ENCODE measurements around the gene SARDH. TPM values are rescaled to one million over a fixed set of nuclear protein-coding genes. Genes with fewer than 3 reads are reported as not detected.

Gene SARDH
- total RNA-seq, 4 donors from 2014 or later: 0.39 to 2.9 (median 0.59) TPM

DNA sequence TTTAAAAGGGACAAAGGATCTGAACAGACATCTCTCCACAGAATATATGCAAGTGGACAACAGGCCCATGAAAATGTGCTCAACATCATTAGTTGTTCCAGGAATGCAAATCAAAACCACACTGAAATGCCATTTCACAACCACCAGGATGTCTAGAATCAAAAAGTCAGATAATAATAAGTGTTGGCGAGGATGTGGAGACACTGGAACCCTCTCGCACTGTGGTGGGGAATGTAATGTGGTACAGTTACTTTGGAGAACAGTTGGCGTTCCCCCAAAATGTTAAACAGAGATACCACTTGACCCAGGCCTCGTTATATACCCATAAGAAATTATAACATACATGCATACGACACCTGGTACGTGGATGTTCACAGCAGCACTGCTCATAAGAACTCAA is 38.6 kb downstream of the SARDH start:
- intact Hi-C loops (cut with DNase I; ENCODE audit: low total_unique reads): no loop called here
- in situ Hi-C loops (cut with MboI; ENCODE audit: low sequenced_read_pairs in 4 of 4): no loop called here
- Histone ChIP-seq H3K4me1 (peaks cover 0 to 3% of the 10 kb centered on the region in 2 donors), H3K4me3 (no peak overlapping the region), H3K9me3 (no peaks in the 10 kb centered on the region), H3K36me3 (no peaks in the 10 kb centered on the region), H3K27me3 (peaks cover 8 to 32% (median 25%) of the 10 kb centered on the region in 3 donors), H3K27ac (no peak overlapping the region)
- no peak for TF ChIP-seq CTCF (IDR thresholded peaks at IDR 0.05 in 4 of 5, conservative IDR thresholded peaks at IDR 0.05 in 1 of 5)
- TF ChIP-seq POLR2A (IDR thresholded peaks at IDR 0.05): no peak
- no peak for DNase-seq
- no peak for ATAC-seq

DNA sequence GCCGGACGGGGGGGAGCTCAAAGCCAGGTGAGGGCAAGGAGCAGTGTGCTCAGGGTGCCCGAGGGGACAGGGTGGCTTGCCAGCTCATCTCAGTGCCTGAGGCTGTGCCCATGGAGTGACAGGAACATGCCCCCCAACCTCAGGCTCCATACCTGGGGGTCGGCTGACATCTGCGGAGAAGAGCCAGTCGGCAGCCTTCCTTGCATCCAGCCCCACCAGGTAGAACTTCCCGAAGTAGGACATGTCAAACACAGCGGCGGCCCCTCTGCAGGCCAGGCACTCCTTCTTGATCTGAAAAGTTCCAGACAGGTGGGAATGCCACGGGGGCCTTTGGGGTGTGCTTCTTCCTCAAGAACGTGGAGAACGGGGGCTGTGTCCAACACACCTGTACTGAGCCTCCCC is 42.1 kb downstream of the SARDH start:
- Histone ChIP-seq H3K27me3 (peaks cover 0 to 8% (median 0%) of the 10 kb centered on the region in 3 donors), H3K9me3 (no peaks in the 10 kb centered on the region), H3K36me3 (no peaks in the 10 kb centered on the region), H3K4me3 (no peak overlapping the region), H3K4me1 (no peaks in the 10 kb centered on the region), H3K27ac (no peak overlapping the region)
- ATAC-seq (no peak), DNase-seq (no peak)
- in situ Hi-C loops (cut with MboI; ENCODE audit: low sequenced_read_pairs in 4 of 4): no loop called here
- TF ChIP-seq CTCF (IDR thresholded peaks at IDR 0.05 in 4 of 5, conservative IDR thresholded peaks at IDR 0.05 in 1 of 5): no peak
- intact Hi-C loops (cut with DNase I; ENCODE audit: low total_unique reads): no loop called here

- ATAC-seq (no peak), DNase-seq (no peak)
- H3K9me3 ChIP-seq: no peaks in the 10 kb centered on the region
- H3K27ac ChIP-seq: no peak overlapping the region
- in situ Hi-C loops (cut with MboI; ENCODE audit: low sequenced_read_pairs in 4 of 4) (no loop called here), intact Hi-C loops (cut with DNase I; ENCODE audit: low total_unique reads) (no loop called here)
- H3K36me3 ChIP-seq: no peaks in the 10 kb centered on the region
- no peaks in the 10 kb centered on the region for H3K4me1 ChIP-seq
- peaks cover 0 to 5% (median 0%) of the 10 kb centered on the region in 3 donors for H3K27me3 ChIP-seq
- H3K4me3 ChIP-seq: no peak overlapping the region
- TF ChIP-seq POLR2A (IDR thresholded peaks at IDR 0.05) (no peak), CTCF (IDR thresholded peaks at IDR 0.05 in 4 of 5, conservative IDR thresholded peaks at IDR 0.05 in 1 of 5) (no peak)
These were observed 43.5 kb downstream of the SARDH start for GRCh38 chr9:133694686-133695085.

DNA sequence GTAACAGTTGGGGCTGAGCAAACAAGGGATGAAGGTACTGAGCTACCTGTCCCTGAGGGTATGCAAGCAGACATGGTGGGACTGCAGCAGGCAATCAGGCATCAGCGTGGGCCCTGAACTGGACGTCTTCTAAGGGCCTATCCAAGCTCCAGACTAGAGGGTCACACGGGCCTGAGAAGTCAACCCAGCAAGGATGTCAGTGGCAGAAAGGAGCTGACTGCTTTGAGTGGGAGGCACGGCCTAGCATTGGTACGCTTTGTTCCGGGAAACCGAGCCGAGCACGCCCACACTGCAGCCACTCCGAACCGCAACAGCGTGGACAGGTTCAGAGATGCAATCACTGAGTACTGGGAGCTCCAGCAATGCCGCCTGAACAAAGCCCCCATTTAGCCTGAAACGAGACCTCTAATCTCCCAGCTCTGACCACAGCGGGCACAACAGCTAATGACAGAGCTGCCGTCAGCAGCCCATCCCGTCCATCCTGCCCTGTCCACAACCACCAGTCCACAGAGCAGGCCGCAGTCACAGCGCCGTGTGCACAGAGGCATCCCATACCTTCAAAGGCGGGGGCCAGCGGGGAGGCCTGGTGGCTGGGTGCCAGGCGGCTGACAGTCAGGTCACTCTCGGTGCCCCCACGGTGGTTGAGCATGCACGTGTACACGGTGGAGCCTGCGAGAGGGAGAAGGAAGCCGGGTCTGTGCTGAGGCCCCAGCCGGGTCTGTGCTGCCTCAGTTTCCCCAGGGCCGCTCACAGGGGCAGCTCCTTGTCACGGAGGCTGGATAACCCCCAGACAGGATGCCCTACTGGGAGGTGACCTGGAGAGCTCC is 44.2 kb downstream of the SARDH start:
- intact Hi-C loops (cut with DNase I; ENCODE audit: low total_unique reads): no loop called here
- no peak for ATAC-seq

More for the DNA sequence above, 44.2 kb downstream of the SARDH start:
- DNase-seq: no peak
- no peaks in the 10 kb centered on the region for H3K9me3 ChIP-seq
- H3K4me3 ChIP-seq: no peak overlapping the region
- H3K36me3 ChIP-seq: no peaks in the 10 kb centered on the region
- H3K27me3 ChIP-seq: peaks cover 0 to 5% (median 0%) of the 10 kb centered on the region in 3 donors
- H3K27ac ChIP-seq: no peak overlapping the region
- in situ Hi-C loops (cut with MboI; ENCODE audit: low sequenced_read_pairs in 4 of 4): no loop called here
- no peaks in the 10 kb centered on the region for H3K4me1 ChIP-seq
- TF ChIP-seq CTCF (IDR thresholded peaks at IDR 0.05 in 4 of 5, conservative IDR thresholded peaks at IDR 0.05 in 1 of 5) (no peak), POLR2A (IDR thresholded peaks at IDR 0.05) (no peak)
